Activated T-helper 1 cell treated with anti-CD3 and anti-CD28 coated beads, Interleukin-2, amount 50 U/mL, for 16 hours (primary cell): ENCODE results near the gene RHBG.

ENCODE experiments used
- DNase-seq, 2 donors: peaks; one replicate each; pipeline ENCODE4 v3.0.0-alpha.2; 2020; ENCODE audit warnings: low read depth in 1 of 2, low spot score in 1 of 2

RHBG gene

DNA sequence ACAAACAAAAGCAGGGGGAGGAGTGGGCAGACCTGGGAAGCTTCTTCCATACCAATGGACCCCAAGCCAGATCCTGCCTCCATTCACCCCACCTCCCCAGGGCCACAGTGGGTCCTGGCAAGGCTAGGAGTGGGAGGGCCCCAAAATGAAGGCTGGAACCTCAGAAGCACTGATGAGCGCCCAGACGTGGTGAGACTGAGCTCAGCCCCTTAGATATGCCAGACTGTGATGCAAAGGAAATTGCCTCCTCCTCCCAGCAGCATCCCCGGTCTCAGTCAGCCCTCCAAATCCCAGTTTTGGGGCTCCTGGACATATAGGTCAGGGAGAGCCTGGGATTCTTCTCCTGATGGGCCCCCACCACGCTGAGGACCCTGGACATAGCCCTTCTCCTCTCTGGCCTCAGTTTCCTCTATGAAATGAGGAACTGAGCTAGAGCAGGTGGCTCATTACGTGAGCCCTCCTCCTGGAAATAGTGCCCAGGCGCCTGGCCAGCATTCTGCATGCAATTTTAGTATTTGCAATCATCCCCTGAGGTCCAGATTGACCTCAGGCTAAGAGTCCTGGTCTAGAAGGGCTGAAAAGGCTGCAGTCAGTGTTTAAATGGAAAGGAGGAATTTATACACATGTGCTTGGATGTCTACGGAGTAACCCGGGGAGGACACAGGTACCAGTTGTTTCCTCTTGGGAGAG lies 33.5 kb downstream of the RHBG start:
- no peak for DNase-seq

DNA sequence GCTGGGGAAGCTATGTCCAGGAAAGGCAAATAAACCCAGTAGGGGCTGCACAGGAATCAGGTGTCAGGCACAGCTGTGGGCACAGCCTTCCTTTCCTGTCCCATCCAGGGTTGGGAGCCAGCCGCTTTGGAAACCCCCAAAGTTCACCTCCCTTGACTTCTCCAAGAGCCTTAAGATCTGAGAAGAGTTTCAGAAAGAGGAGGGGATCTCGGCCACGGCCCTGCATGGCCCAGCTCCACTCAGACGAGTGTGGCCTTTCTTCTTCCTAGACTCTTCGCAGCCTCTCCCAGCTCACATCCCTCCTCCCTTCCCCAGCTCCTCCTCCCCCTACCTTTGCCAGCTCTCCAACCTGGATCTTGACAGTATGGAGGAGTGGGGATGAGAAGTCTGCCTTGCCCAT lies 36.7 kb downstream of the RHBG start:
- DNase-seq = no peak

DNA sequence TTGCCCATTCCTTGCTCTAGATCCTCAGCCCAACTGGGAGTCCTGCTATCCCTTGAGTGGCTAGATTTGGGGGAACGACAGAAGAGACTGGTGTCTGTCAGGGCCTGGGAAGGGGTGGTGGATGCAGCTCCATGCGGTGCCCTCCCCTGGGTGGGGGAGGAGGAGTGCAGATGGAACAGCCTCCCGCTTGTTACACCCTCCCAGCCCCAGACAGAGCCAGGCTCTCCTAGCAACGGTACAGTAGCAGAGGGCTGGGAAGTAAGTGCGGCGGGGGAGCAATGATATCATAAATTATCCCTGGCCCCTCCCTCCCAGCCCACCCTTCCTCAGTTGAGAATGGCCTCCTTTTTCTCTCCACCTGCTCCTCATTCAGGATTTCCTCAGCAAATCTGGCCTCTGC lies 37.2 kb downstream of the RHBG start:
- no peak for DNase-seq

DNA sequence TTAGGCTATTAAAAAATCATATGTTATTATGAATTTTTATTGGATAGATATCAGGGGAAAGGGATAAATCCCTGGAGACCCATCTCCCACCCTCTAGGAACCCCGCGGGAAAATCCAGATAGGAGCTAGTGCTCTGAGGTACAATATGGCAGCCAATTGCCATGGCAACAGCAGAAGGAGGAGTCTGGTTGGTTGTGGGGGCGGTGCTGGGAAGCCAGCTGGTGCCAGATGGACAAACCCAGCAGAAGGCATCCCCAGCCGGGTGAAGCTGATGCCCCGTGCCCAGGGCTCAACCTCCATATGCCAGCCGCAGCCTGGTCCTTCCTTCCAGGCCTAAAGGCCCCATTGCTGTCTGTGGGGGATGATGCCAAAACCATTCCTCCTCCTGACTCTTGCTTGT lies 38.3 kb downstream of the RHBG start:
- DNase-seq = no peak

DNA sequence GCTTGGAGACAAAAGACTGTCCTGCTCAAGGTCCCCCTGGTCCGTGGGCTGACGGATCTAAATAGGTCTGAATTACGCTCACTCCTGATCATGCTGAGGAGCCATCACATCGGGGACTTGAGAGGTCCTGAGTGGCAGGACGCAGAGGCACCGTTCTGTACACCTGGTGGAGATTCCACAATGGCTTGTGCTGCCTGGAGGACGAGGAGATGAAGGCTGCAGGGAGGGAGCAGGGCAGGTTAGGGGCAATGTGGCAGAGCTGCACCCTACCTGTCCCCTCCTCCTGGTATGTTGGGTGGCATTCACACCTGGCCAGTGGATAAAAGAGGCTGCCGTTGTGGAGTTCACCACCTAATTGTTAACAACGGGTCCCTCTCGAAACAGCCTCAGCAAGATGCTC lies 38.7 kb downstream of the RHBG start:
- no peak for DNase-seq

DNA sequence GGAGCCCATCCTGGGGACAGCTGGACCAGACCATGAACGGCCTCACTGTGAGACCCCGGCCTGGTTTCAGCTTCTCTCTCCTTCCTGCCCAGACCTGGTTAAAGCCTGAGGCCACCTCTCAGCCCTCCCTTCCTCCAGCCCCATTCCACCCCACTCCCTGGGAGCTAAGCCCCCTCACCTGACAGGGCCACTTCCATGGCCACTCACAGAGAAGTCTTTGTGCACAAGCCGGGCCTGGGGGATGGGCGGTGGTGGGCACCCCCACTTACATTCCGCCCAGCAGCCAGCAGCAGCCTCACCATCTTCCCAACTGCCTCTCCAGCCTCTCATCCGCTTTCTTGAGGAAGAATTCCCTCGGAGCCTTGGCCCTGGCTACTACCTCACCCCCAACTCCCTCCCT lies 40.4 kb downstream of the RHBG start:
- no peak for DNase-seq

DNA sequence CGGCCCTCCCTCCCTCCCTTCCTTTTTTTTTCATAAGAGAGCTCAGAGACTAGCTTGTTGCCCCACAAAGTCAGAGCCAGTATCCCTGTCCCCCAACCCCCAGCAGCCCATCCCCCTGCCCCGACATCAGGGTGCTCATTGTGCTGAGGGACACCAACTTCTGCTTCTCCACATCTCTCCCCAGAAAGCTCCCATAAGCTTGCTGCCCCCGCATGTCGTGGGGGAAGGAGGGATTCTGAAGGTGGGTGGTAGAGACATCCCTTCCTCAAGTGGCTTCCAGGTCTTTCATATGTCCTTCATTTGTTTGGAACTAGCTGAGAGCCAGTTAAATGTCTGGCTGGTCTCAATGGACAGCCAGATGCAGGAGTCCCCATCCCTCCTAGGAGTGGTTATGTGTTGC lies 41.2 kb downstream of the RHBG start:
- no peak for DNase-seq

DNA sequence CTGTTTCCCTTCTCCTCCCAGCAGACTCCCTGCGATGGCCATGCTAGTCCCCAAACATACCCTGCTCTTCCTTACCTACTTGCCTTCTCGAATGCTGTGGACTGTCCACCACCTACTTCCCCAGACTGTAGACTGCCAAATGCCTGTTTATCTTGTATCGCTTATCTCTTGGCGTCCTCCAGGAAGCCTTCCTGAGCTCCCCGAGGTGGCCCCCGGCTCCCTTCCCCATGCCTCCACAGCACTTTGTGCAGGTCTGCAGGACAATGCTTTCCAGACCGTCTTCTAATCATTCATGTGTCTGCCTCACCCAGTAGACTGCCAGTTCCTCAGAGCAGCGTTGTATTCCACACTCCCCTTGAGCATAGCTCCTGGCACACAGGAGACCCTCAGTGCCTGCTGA lies 41.7 kb downstream of the RHBG start:
- DNase-seq = no peak

DNA sequence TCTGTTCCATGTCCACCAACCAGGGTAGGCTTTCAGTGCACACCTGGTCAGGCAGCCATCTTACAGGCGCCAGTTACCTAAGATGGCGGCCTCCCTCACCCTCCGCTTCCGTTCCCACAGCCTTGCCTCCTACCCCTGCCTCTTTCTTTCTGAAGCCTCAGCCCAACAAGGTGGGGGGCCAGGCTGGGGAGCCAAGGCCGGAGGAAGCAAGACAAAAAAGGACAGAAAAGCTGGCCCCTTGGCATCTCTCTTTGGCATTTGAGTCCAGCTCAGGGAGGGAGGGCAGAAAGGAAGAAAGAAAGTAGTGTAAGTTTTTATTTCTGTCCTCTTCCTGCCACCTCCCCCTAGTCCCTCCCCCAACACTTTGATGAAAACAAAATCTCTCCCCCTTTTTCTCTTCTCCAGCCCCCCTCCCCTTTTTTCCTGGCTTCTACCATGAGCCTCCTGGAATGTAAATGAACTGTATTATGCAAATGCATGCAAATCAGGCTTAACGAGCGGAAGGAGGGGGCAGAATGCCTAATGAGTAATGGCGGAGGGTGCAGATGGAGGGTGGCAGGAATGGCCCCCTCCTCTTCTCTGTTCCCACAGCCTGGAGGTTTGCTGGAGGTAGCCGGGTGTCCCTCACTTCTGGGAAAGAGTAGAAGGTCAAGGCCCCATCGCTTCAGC lies 43.8 kb downstream of the RHBG start:
- no peak for DNase-seq

DNA sequence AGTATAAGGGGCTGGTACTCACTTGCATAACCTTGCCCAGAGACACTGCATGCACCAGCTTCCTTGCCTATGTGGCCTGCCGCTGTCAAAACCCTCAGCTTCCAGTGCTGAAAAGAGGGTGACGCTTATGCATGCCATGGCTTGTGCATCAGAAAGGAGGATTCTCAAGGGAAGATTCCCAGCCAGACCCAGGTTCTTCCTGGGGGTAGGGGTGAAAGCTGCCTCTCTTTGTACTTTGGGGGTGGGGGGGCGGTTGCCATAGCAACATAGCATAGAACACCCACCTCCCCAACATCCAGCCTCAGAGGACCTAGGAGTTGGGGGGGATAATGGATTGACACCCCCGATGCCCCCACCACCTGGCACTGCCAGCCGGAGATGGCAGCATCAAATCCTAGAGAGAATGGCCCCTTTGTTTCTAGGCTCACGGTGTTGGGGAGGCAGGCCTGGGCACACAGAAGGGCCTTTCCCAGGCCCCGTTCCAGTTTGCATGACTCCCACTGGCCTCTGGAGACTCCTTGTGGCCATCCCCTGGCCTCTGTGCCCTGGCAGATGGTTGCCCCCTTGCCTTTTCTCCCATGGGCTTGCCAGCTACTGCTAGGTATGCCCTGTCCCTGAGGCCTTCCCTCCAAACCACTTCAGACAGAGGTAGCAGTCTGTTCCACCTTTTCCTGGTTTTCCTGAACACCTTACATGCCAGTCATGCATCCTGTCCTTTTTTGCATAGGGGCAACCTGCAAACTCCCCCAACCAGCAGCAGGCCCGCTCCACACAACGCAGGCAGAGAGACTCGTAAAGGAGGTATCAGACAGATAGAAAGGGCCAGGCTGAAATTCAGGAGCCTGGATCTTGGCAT lies 44.6 kb downstream of the RHBG start:
- DNase-seq = no peak

DNA sequence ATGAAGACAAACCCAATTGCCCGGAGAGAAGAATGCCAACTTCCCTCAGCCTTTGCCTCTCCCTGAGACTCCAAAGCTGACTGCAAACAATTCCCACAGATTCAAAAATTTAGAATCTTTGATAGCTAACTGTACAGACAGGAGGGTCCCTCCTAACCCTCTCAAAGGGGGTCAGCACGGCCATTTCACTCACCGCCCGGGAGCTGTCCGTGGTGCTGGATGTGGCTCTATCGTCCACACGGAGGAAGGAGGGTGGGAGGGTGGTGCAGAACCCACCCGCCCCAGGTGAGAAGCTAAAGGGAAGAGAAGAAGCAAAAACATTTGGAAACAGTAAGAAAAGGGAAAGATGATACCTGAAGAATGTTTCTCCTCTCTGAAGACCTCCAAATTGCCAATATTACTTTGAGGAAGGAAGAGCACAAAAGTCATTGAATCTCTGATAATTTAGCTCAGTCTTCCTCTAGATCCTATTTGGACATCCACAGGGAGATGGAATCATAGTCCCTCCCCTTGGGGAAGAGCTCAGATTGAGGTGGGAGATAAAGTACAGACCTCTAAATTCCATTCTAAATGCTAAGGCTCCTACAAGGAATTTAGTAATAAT lies 45.6 kb downstream of the RHBG start:
- no peak for DNase-seq

DNA sequence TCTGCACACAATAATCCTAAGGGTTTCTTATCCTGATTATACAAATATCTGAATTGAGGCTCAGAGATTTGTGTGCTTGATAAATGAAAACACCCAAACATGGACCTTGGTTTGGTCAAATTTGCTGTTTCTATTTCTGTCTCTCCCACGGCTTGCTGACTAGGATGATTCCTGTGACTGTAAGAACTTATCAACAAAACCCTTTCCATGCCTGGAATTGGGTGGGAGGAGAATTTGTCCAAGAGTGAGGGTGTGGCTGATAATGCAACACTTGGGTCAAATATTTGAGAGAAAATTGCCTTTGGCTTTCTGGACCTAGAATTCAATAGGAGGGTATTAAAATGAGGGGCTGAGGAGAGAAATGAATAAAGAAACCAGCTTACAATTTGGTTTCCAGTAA lies 48.0 kb downstream of the RHBG start:
- DNase-seq = no peak

DNA sequence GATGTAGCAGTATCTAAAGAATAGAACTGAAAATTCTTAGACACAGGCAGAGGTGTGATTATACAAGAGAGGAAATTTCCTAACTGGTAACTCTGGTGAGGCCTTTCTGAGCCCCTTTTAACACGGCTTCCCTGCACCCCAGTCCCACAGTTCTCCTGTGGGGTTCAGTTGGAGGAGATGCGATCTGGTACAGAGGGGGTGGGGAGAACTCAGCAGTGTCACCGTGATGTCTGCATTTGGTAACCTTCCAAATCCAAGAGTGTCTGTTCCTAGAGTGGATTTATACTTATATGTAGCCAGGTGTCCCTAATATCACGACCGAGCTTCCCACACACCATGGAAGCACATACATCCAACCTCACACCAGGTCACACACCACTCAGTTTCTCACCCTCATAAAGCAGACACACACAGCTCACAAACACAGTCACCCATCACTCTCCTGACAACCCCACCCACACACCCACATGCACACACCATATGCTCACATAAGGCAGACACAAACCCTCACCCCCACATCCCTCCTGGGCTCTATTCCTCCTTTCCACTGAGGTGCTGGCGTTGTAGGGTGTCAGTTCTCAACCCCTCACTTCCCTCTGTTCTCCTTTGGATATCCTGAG lies 48.5 kb downstream of the RHBG start:
- no peak for DNase-seq

DNA sequence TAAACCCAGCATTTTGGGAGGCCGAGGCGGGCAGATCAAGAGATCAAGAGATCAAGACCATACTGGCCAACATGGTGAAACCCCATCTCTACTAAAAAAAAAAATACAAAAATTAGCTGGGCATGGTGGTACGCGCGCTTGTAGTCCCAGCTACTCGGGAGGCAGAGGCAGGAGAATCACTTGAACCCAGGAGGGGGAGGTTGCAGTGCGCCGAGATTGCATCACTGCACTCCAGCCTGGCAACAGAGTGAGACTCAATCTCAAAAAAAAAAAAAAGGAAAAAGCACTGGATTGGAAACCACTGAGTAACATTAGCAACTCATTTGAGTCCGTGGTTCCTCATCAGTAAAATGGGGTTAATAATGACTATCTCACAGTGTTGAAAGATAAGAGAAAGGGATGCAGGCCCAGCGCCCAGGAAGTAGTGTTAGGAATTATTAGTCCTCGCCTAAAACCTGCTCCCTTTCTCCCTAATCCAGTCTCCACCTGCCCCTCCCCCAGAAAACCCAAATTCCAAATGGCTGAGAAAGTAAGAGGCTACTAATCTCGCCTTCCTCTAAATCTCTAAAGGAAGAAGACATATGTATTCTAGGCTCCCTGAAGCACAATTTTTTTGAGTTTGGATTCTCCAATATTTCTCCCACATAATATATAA lies 49.5 kb downstream of the RHBG start:
- no peak for DNase-seq

DNA sequence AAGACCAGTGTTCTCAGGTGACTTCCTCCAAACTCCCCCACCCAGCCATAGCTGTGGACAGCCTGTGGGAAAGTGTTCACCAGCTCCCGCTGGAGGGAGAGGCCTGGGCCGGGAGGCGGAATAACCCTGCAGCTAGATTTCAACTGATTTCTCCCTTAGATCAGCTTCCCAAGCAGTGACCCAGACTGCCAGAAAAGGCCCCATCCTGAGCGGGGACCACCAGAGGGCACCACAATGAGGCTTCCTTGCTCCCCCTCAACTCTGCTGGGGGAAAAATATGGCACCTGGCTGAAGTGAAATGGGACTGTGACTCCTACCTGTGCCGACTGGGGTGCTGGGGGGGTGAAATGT lies 50.8 kb downstream of the RHBG start:
- DNase-seq = no peak

DNA sequence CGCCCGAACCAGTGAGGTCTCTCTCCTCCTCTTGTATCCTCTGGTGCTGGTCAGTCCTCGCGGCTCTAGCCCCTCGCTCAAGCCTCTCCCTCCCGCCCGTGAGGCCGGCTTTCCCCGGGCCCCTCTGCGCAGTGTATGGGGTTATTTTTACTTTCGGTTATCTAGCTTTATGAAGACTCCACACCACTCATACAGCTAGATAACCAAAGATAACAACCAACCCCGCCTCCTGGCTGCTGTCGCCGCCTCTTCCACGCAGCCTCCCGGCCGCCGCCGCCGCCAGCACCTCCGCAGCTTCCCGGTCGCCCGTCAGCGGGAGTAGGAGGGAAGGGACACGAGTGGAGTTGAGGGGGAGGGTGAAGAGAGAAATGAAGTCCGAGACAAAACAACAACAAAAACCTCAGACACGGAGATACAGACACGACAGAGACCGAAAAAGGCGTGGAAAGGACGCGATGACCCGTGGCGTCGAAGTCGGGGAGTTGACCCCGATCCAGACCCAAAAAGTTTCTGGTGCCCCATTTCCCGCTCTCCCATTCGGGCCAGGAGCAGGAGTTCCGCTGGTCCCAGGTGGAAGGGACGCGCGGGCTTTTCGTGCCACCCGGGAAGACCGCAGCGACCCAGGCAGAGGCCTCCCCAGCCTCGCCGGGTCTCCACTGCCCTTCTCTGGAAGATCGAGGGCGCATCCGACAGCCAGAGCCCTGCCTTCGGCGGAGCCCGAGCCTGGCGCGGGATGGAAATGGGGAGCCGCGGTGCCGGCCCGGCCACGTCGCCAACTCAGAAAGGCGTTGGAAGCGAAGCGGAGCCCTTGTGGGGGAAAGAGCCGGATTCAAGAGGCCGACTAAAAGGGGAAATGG lies 51.4 kb downstream of the RHBG start:
- peak in 1 of 2 donors; percentile 20 for DNase-seq

DNA sequence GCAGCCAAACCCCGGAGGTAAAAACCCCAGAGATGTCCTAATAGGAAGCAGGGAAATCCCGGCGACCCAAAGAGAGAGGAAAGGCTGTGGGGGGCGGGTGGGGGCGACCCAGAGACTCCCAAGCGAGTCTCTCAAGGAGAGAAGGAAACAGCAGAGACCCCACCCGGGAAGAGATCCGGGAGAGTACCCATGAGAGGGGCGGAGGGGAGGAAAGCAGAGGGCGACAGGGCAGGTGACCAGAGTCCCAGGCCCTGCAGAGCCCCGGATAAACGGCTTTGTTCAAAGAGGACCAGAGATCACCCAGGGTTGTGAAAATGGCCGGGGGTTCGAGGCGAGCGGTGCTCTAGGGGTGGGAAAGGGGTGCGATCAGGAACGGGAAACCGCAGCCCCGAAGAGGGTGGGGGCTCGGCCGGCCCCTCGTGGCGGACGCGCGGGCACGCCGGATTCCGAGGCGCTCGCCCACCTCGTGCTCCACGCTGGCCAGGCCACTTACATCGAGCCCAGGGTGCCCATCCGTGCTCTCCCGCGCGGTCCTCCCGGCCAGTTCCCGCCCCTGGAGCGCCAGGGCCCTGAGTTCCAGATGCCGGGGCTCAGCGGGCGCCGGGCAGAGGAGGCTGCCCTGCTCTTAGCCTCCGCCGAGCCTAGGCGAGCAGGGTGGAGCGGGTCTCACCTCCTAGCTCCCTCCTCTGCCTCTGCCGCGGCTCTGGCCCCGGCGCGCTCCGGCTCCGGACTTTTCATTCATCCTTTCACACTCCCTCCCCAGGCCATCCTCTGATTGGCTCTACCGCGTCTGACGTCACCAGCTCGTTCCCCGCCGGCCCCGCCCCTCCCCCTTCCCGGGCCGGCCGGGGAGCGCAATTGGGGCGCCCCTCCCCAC lies 52.3 kb downstream of the RHBG start:
- peak; percentile 23 to 43 for DNase-seq

DNA sequence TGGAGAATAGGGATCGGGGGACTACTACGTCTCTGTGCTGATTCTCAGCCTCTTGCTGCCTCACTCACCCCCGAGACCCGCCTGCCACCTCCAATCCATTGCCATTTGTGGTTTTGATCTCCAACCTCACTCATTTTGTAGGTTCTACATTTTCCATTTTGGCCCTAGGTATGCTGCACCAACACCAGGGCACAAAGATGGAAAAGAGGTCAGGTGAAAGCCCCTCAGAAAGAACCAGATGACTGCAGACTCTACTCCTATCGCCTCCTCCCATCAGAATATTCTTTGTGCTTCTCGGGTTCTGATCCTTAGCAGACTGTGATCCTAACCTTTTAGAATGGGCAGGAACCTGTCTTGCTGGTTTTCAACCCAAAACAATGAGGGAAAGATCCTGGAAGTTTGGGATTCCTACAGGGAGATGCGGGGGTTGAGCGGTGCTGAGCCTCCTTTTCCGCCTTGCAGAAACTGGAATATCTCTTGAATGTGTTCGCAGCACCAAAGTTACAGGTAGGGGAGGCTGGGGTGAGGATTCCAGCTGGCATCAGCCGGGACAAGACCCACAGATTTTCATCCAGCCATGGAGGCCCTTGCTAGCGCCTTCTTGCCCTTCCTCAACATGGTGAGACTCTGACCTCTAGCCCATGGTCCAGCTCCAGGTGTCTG lies 53.1 kb downstream of the RHBG start:
- DNase-seq = no peak
